RWPE2 (cell line): Measurements from ENCODE around the gene LRRTM4.

Source experiments
- ATAC-seq: fragments of 200-7000 bp; cut with Tn5 transposase; 3 replicates; pipeline ENCODE4 v1.9.1; 2021; ENCODE audit warnings: low read depth
- DNase-seq: peaks from one replicate; pipeline ENCODE4 v3.0.0-alpha.2; 2020; ENCODE audit warnings: low spot score
- H3K27ac ChIP-seq: fragments of 450-650 bp; 2 replicates; pipeline ENCODE4 v1.5.1; 2017; ENCODE audit warnings: mild to moderate bottlenecking; ENCODE audit not compliant: poor library complexity, severe bottlenecking
- H3K27me3 ChIP-seq: fragments of 250-450 bp; sonication (Bioruptor Pico); 2 replicates; pipeline ENCODE4 v1.5.1; 2021; ENCODE audit warnings: mild to moderate bottlenecking, moderate library complexity; ENCODE audit not compliant: insufficient read depth, poor library complexity, severe bottlenecking
- H3K36me3 ChIP-seq: fragments of 250-450 bp; sonication (Bioruptor Pico); 2 replicates; pipeline ENCODE4 v1.5.1; 2020; ENCODE audit warnings: low read depth, mild to moderate bottlenecking, moderate library complexity
- H3K4me1 ChIP-seq: fragments of 250-450 bp; sonication (Bioruptor Pico); 2 replicates; pipeline ENCODE4 v1.5.1; 2021; ENCODE audit warnings: mild to moderate bottlenecking, moderate library complexity; ENCODE audit not compliant: insufficient read depth, poor library complexity, severe bottlenecking
- H3K4me3 ChIP-seq: fragments of 250-450 bp; sonication (Bioruptor Pico); 2 replicates; pipeline ENCODE4 v1.5.1; 2021; ENCODE audit warnings: mild to moderate bottlenecking, moderate library complexity; ENCODE audit not compliant: severe bottlenecking
- H3K9me3 ChIP-seq: fragments of 250-450 bp; sonication (Bioruptor Pico); 2 replicates; pipeline ENCODE4 v1.5.1; 2021; ENCODE audit warnings: mild to moderate bottlenecking, moderate library complexity; ENCODE audit not compliant: severe bottlenecking
- CTCF ChIP-seq: fragments of 450-650 bp; IDR thresholded peaks from one replicate; pipeline ENCODE4 v1.5.1; 2017; ENCODE audit warnings: mild to moderate bottlenecking, moderate library complexity; ENCODE audit not compliant: poor library complexity, severe bottlenecking

LRRTM4 gene

GRCh38 chr2:76895469-76895868 lies 626.7 kb downstream of the LRRTM4 start:
- TF ChIP-seq CTCF: no peak
- ATAC-seq: no peak
- Histone ChIP-seq H3K27ac (no peak overlapping the region), H3K36me3 (no peaks in the 10 kb centered on the region), H3K27me3 (no peaks in the 10 kb centered on the region), H3K9me3 (no peaks in the 10 kb centered on the region), H3K4me3 (no peak overlapping the region), H3K4me1 (no peaks in the 10 kb centered on the region)
- no peak for DNase-seq

- TF ChIP-seq CTCF: no peak
Measured at GRCh38 chr2:76870581-76870980, 651.6 kb downstream of the LRRTM4 start.

GRCh38 chr2:76870011-76870410 lies 652.2 kb downstream of the LRRTM4 start:
- H3K27me3 ChIP-seq: no peaks in the 10 kb centered on the region
- TF ChIP-seq CTCF: no peak
- peaks cover 9% of the 10 kb centered on the region for H3K4me1 ChIP-seq
- H3K9me3 ChIP-seq: no peaks in the 10 kb centered on the region
- ATAC-seq (no peak; the same call in 2 of the 3 replicates), DNase-seq (no peak)
- no peak overlapping the region for H3K4me3 ChIP-seq
- H3K27ac ChIP-seq: no peak overlapping the region
- no peaks in the 10 kb centered on the region for H3K36me3 ChIP-seq

More at GRCh38 chr2:76870581-76870980, 651.6 kb downstream of the LRRTM4 start:
- no peak for DNase-seq
- Histone ChIP-seq H3K4me1 (peaks cover 9% of the 10 kb centered on the region), H3K27me3 (no peaks in the 10 kb centered on the region), H3K4me3 (no peak overlapping the region), H3K9me3 (no peaks in the 10 kb centered on the region), H3K27ac (no peak overlapping the region), H3K36me3 (no peaks in the 10 kb centered on the region)
- ATAC-seq: no peak

GRCh38 chr2:76867854-76868253 lies 654.3 kb downstream of the LRRTM4 start:
- no peak for TF ChIP-seq CTCF
- no peaks in the 10 kb centered on the region for H3K27me3 ChIP-seq

GRCh38 chr2:76866464-76866863 lies 655.7 kb downstream of the LRRTM4 start:
- H3K27ac ChIP-seq: no peak overlapping the region
- H3K27me3 ChIP-seq: no peaks in the 10 kb centered on the region
- no peak for TF ChIP-seq CTCF
- no peaks in the 10 kb centered on the region for H3K36me3 ChIP-seq
- ATAC-seq: no peak
- no peak for DNase-seq
- no peaks in the 10 kb centered on the region for H3K9me3 ChIP-seq
- H3K4me3 ChIP-seq: no peak overlapping the region
- H3K4me1 ChIP-seq: peaks cover 9% of the 10 kb centered on the region

More at GRCh38 chr2:76867854-76868253, 654.3 kb downstream of the LRRTM4 start:
- DNase-seq (no peak), ATAC-seq (peak; percentile 68; the same call in 2 of the 3 replicates)
- Histone ChIP-seq H3K9me3 (no peaks in the 10 kb centered on the region), H3K4me3 (no peak overlapping the region), H3K4me1 (peaks cover 9% of the 10 kb centered on the region), H3K27ac (no peak overlapping the region), H3K36me3 (no peaks in the 10 kb centered on the region)
